DND-41 (cell line): ENCODE data around the gene RBBP5.

Experiments
- ATAC-seq: fragments of 200-7000 bp; cut with Tn5 transposase; 3 replicates; pipeline ENCODE4 v1.9.1; 2021; ENCODE audit warnings: low read depth; ENCODE audit not compliant: insufficient read depth
- DNase-seq: peaks from one replicate; pipeline ENCODE4 v3.0.0-alpha.2; 2020
- H2AFZ ChIP-seq: 2 replicates; pipeline ENCODE4 v1.6.0; 2012; ENCODE audit warnings: low read depth, low read length
- H3K27ac ChIP-seq: 2 replicates; pipeline ENCODE4 v1.5.1; 2012; ENCODE audit warnings: low read length, inconsistent platforms
- H3K27me3 ChIP-seq: fragments of 200-600 bp; sonication (generic); 2 replicates; pipeline ENCODE4 v1.6.0; 2012; ENCODE audit warnings: low read length, mild to moderate bottlenecking, inconsistent platforms; ENCODE audit not compliant: insufficient read depth, poor library complexity
- H3K36me3 ChIP-seq: 2 replicates; pipeline ENCODE4 v1.5.1; 2012; ENCODE audit warnings: low read length, inconsistent platforms; ENCODE audit not compliant: insufficient read depth
- H3K4me1 ChIP-seq: 2 replicates; pipeline ENCODE4 v1.5.1; 2012; ENCODE audit warnings: mild to moderate bottlenecking, low read length; ENCODE audit not compliant: insufficient read depth
- H3K4me2 ChIP-seq: 2 replicates; pipeline ENCODE4 v1.6.0; 2012; ENCODE audit warnings: mild to moderate bottlenecking, moderate library complexity, low read length, inconsistent platforms; ENCODE audit not compliant: insufficient read depth
- H3K4me3 ChIP-seq, 2 experiments: fragments of 200-600 bp in 1 of 2; shearing (Covaris generic) in 1 of 2; 2 replicates each; pipeline ENCODE4 v1.5.1; 2012 to 2016; ENCODE audit warnings: inconsistent platforms in 2 of 2, low read length in 2 of 2, mild to moderate bottlenecking in 2 of 2, low read depth in 1 of 2, moderate library complexity in 1 of 2
- H3K79me2 ChIP-seq: 2 replicates; pipeline ENCODE4 v1.6.0; 2012; ENCODE audit warnings: low read length, inconsistent platforms; ENCODE audit not compliant: insufficient read depth
- H3K9ac ChIP-seq: 2 replicates; pipeline ENCODE4 v1.6.0; 2012; ENCODE audit warnings: low read depth, mild to moderate bottlenecking, inconsistent platforms, low read length, moderate library complexity
- H3K9me3 ChIP-seq: 2 replicates; pipeline ENCODE4 v1.5.1; 2012; ENCODE audit warnings: low read length, moderate library complexity, mild to moderate bottlenecking, inconsistent platforms; ENCODE audit not compliant: insufficient read depth, severe bottlenecking
- H4K20me1 ChIP-seq: 2 replicates; pipeline ENCODE4 v1.6.0; 2012; ENCODE audit warnings: low read length; ENCODE audit not compliant: insufficient read depth
- CTCF ChIP-seq: IDR thresholded peaks from 2 replicates; pipeline ENCODE4 v1.5.1; 2012; ENCODE audit warnings: borderline replicate concordance, low read length, moderate library complexity, mild to moderate bottlenecking; ENCODE audit not compliant: poor library complexity, severe bottlenecking; ENCODE audit errors: extremely low read depth
- EZH2 ChIP-seq: IDR thresholded peaks from 3 replicates; pipeline ENCODE4 v1.6.1; 2012; ENCODE audit warnings: borderline replicate concordance, low read depth, mild to moderate bottlenecking, moderate library complexity, low read length, inconsistent platforms; ENCODE audit not compliant: severe bottlenecking

The RBBP5 gene

DNA sequence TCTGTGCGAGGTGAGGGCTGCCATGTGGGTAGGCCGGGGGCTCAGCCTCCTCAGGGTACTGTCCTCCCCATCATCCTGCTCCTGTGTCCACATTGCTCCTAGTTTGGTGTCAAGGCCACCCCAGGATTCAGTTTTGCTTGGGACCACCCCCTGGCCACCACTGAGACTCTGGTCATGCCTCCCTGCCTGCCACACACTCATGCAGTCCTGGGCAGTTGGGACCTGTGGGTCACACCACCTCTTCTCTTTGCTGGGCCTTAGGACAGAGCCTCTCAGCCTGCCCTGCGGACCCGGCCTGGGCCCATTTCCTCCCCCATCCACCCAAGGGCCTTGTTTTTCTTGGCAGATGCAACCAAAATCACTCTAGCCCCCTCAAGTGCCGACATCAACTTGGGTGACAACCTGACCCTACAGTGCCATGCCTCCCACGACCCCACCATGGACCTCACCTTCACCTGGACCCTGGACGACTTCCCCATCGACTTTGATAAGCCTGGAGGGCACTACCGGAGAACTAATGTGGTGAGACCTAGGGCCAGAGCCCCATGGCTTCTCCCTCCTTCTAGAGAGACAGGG lies 56.9 kb downstream of the RBBP5 start:
- Histone ChIP-seq H3K27me3 (no peaks in the 10 kb centered on the region), H3K9me3 (no peaks in the 10 kb centered on the region), H4K20me1 (no peaks in the 10 kb centered on the region), H3K9ac (no peak overlapping the region), H3K4me2 (no peak overlapping the region), H2AFZ (no peak overlapping the region), H3K79me2 (no peaks in the 10 kb centered on the region), H3K4me1 (peaks cover 4% of the 10 kb centered on the region), H3K27ac (no peak overlapping the region), H3K4me3 (no peak overlapping the region), H3K36me3 (no peaks in the 10 kb centered on the region)
- no peak for TF ChIP-seq EZH2
- no peak for TF ChIP-seq CTCF
- no peak for DNase-seq
- no peak for ATAC-seq

DNA sequence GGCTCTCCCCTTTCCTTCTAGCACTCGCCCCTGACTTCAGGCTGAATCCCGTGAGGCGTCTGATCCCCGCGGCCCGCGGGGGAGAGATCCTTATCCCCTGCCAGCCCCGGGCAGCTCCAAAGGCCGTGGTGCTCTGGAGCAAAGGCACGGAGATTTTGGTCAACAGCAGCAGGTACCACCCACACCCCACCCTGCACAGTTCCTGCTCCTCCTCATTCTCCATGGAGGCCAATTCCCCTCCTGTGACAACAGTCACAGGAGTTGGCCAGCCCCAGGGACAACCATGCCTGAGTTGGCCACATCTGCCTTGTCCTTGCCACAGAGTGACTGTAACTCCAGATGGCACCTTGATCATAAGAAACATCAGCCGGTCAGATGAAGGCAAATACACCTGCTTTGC lies 57.5 kb downstream of the RBBP5 start:
- H3K27me3 ChIP-seq: no peaks in the 10 kb centered on the region

DNA sequence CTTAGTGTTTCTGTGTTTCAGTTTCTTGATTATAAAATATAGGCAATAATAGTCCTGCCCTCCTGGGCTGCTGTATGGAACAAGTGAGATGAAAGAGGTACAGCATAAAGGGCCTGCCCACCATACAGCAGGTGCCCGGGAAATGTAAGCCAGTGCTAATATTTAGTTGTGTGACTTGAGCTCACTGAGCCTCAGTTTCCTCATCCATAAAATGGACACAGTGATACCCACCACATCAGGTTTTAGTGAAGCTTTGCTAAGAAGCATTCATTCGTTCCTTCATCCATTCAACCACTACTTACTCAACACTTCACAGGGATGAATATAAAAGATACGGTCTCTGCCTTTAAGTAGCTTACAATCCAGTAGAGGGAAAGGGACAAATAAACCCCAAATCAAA lies 58.9 kb downstream of the RBBP5 start:
- Histone ChIP-seq H3K4me3 (no peak overlapping the region), H3K27me3 (no peaks in the 10 kb centered on the region), H3K9me3 (no peaks in the 10 kb centered on the region), H4K20me1 (no peaks in the 10 kb centered on the region; the same call in 1 of the 2 replicates), H3K4me1 (peaks cover 4% of the 10 kb centered on the region), H3K9ac (no peak overlapping the region), H3K4me2 (no peak overlapping the region), H3K27ac (no peak overlapping the region), H2AFZ (no peak overlapping the region), H3K36me3 (no peaks in the 10 kb centered on the region), H3K79me2 (no peaks in the 10 kb centered on the region)
- TF ChIP-seq EZH2 (no peak), CTCF (no peak)
- no peak for DNase-seq
- ATAC-seq: no peak

More for the DNA sequence above, 57.5 kb downstream of the RBBP5 start:
- Histone ChIP-seq H3K36me3 (no peaks in the 10 kb centered on the region), H3K79me2 (no peaks in the 10 kb centered on the region), H4K20me1 (no peaks in the 10 kb centered on the region), H3K9ac (no peak overlapping the region), H3K9me3 (no peaks in the 10 kb centered on the region), H3K4me2 (no peak overlapping the region), H3K4me1 (peaks cover 4% of the 10 kb centered on the region), H2AFZ (no peak overlapping the region), H3K4me3 (no peak overlapping the region), H3K27ac (no peak overlapping the region)
- DNase-seq (no peak), ATAC-seq (no peak)
- TF ChIP-seq EZH2 (no peak), CTCF (no peak)
